SKM-1 treated with dmso at 0.1 percent for 144 hours (cell line): ENCODE measurements around the gene STIP1.
A peak's percentile ranks its signal among the peaks of the same experiment; 100 is the strongest.

Experiments used
- DNase-seq: peaks from one replicate; lab custom pipeline; 2025; ENCODE audit not compliant: unreplicated experiment; lab: John Stamatoyannopoulos, UW

The STIP1 gene

GRCh38 chr11:64220798-64221197 lies 34.8 kb downstream of the STIP1 start:
- no peak for DNase-seq

- no peak for DNase-seq
These were observed 36.7 kb downstream of the STIP1 start for GRCh38 chr11:64222651-64223000.

GRCh38 chr11:64223001-64223651 lies 37.2 kb downstream of the STIP1 start:
- DNase-seq: no peak

- no peak for DNase-seq
These were observed 38.4 kb downstream of the STIP1 start for GRCh38 chr11:64224151-64224890.

GRCh38 chr11:64224891-64225607 lies 39.1 kb downstream of the STIP1 start:
- no peak for DNase-seq

- peak; percentile 59 for DNase-seq
These were observed 39.9 kb downstream of the STIP1 start, which contains the start of the genes NUDT22 and TRPT1 for GRCh38 chr11:64225608-64226506. Gene NUDT22, plus strand, starts transcription at chr11:64226274. Its CDS starts 379 bp downstream, at chr11:64226653. Gene TRPT1, minus strand, starts transcription at chr11:64226186. Its CDS starts 326 bp downstream, at chr11:64225860.

- no peak for DNase-seq
These were observed 40.6 kb downstream of the STIP1 start for GRCh38 chr11:64226507-64227051.

- DNase-seq: no peak
These were observed 41.5 kb downstream of the STIP1 start for GRCh38 chr11:64227405-64227956.

GRCh38 chr11:64229090-64229743 lies 43.2 kb downstream of the STIP1 start:
- DNase-seq: no peak

- no peak for DNase-seq
These were observed 43.8 kb downstream of the STIP1 start for GRCh38 chr11:64229744-64230170.

GRCh38 chr11:64230171-64230984 lies 44.4 kb downstream of the STIP1 start, which contains the start of gene DNAJC4:
Gene DNAJC4, plus strand, starts transcription at chr11:64230548. Its CDS starts 307 bp downstream, at chr11:64230855.
- no peak for DNase-seq

- DNase-seq: no peak
These were observed 45.0 kb downstream of the STIP1 start for GRCh38 chr11:64230985-64231365.

- no peak for DNase-seq
These were observed 45.6 kb downstream of the STIP1 start for GRCh38 chr11:64231546-64231945.

GRCh38 chr11:64232182-64232966 lies 46.4 kb downstream of the STIP1 start:
- no peak for DNase-seq

- DNase-seq: no peak
These were observed 47.0 kb downstream of the STIP1 start for GRCh38 chr11:64232967-64233315.

GRCh38 chr11:64233913-64234586 lies 48.1 kb downstream of the STIP1 start, which contains the start of gene VEGFB:
Gene VEGFB, plus strand, starts transcription at chr11:64234584. Its CDS starts 250 bp downstream, at chr11:64234834.
- DNase-seq: no peak

GRCh38 chr11:64234647-64235379 lies 48.8 kb downstream of the STIP1 start:
- DNase-seq: no peak
